K562 (cell line): Measurements from ENCODE around the gene SEPTIN1. TPM values are rescaled to one million over a fixed set of nuclear protein-coding genes. Genes with fewer than 3 reads are reported as not detected.

Source experiments
- CCAR2 ChIP-seq: fragments of 200-400 bp; formaldehyde crosslinking; IDR thresholded peaks from 2 replicates; pipeline ENCODE4 v1.6.1; 2017; ENCODE audit warnings: mild to moderate bottlenecking, low read depth, low read length
- CREBBP ChIP-seq: IDR thresholded peaks from one replicate; pipeline ENCODE4 v1.6.1; 2012; ENCODE audit warnings: low read depth, mild to moderate bottlenecking, control low read depth, inconsistent platforms, low read length
- FOXA3 ChIP-seq, 2 experiments: fragments of 450-650 bp in 1 of 2; sonication (generic) in 1 of 2; formaldehyde crosslinking; IDR thresholded peaks in 1 of 2; conservative IDR thresholded peaks in 1 of 2; 2 replicates each; pipeline versions ENCODE4 v1.4.0 to v1.8.0; 2020 to 2022; ENCODE audit warnings: mild to moderate bottlenecking in 2 of 2, missing genetic modification reagents in 1 of 2
- FOXP4 ChIP-seq: sonication (generic); formaldehyde crosslinking; IDR thresholded peaks from 2 replicates; pipeline ENCODE4 v1.8.0; 2022; ENCODE audit warnings: mild to moderate bottlenecking, missing genetic modification reagents, borderline replicate concordance
- HOMEZ ChIP-seq: fragments of 250-450 bp; sonication (Bioruptor Pico); IDR thresholded peaks from 2 replicates; pipeline ENCODE4 v1.4.0; 2020; ENCODE audit warnings: mild to moderate bottlenecking, moderate library complexity
- HOXB6 ChIP-seq: fragments of 250-450 bp; sonication (Bioruptor Pico); IDR thresholded peaks from 2 replicates; pipeline ENCODE4 v1.5.1; 2022; ENCODE audit warnings: mild to moderate bottlenecking, borderline replicate concordance
- ILF3 ChIP-seq: fragments of 450-650 bp; IDR thresholded peaks from 2 replicates; pipeline ENCODE4 v1.6.1; 2018; ENCODE audit warnings: antibody characterized with exemption, mild to moderate bottlenecking, moderate library complexity, borderline replicate concordance
- L3MBTL2 ChIP-seq: fragments of 450-650 bp; IDR thresholded peaks from 2 replicates; pipeline ENCODE4 v1.6.1; 2016; ENCODE audit warnings: mild to moderate bottlenecking, moderate library complexity
- MAZ ChIP-seq, 2 experiments: fragments of 450-650 bp in 1 of 2; sonication (generic) in 1 of 2; formaldehyde crosslinking; IDR thresholded peaks in 1 of 2; conservative IDR thresholded peaks in 1 of 2; 2 replicates each; pipeline versions ENCODE4 v1.4.0 to v1.5.0; 2020; ENCODE audit warnings: mild to moderate bottlenecking in 1 of 2, missing genetic modification reagents in 1 of 2
- NFE2L1 ChIP-seq: fragments of 450-650 bp; IDR thresholded peaks from 2 replicates; pipeline ENCODE4 v1.6.1; 2016; ENCODE audit warnings: missing genetic modification characterization, low read depth, mild to moderate bottlenecking, missing compliant biosample characterization, moderate library complexity, borderline replicate concordance
- NR2C2 ChIP-seq, 2 experiments: fragments of 200-800 bp in 1 of 2; sonication (Bioruptor generic) in 1 of 2; sonication (generic) in 1 of 2; formaldehyde crosslinking in 1 of 2; IDR thresholded peaks; 2 replicates each; pipeline versions ENCODE4 v1.6.1 to v1.8.0; 2016 to 2022; ENCODE audit warnings: mild to moderate bottlenecking in 1 of 2, missing compliant biosample characterization in 1 of 2, missing genetic modification characterization in 1 of 2, missing genetic modification reagents in 1 of 2
- OTX1 ChIP-seq: fragments of 450-650 bp; formaldehyde crosslinking; IDR thresholded peaks from 2 replicates; pipeline ENCODE4 v1.4.0; 2022; ENCODE audit warnings: mild to moderate bottlenecking
- TCF3 ChIP-seq: sonication (generic); formaldehyde crosslinking; IDR thresholded peaks from 2 replicates; pipeline ENCODE4 v1.4.0; 2020; ENCODE audit warnings: mild to moderate bottlenecking, missing genetic modification reagents
- TCF7L2 ChIP-seq: fragments of 150-350 bp; IDR thresholded peaks from 2 replicates; pipeline ENCODE4 v1.6.1; 2016; ENCODE audit warnings: low read depth, mild to moderate bottlenecking, low read length, moderate library complexity
- THAP12 ChIP-seq: fragments of 250-450 bp; sonication (Bioruptor Pico); IDR thresholded peaks from 2 replicates; pipeline ENCODE4 v1.9.0; 2021; ENCODE audit warnings: mild to moderate bottlenecking, inconsistent platforms
- ZBTB5 ChIP-seq: fragments of 450-650 bp; IDR thresholded peaks from 2 replicates; pipeline ENCODE4 v1.6.1; 2017; ENCODE audit warnings: antibody characterized with exemption
- ZC3H8 ChIP-seq: fragments of 450-650 bp; IDR thresholded peaks from 2 replicates; pipeline ENCODE4 v1.6.1; 2017
- ZNF324 ChIP-seq: fragments of 250-450 bp; sonication (Bioruptor Pico); IDR thresholded peaks from 2 replicates; pipeline ENCODE4 v1.4.0; 2020; ENCODE audit warnings: mild to moderate bottlenecking
- ZNF507 ChIP-seq: conservative IDR thresholded peaks from 2 replicates; pipeline ENCODE4 v1.6.1; 2017; ENCODE audit warnings: missing genetic modification characterization, missing compliant biosample characterization
- ZNF57 ChIP-seq: fragments of 450-650 bp; formaldehyde crosslinking; IDR thresholded peaks from 2 replicates; pipeline ENCODE4 v1.4.0; 2020; ENCODE audit warnings: mild to moderate bottlenecking, moderate library complexity
- ZNF717 ChIP-seq: fragments of 250-450 bp; sonication (Bioruptor Pico); IDR thresholded peaks from 2 replicates; pipeline ENCODE4 v1.5.0; 2021
- polyA plus RNA-seq, 8 experiments: library from polyadenylated mRNA; depleted of rRNA in 4 of 8; stranded (reverse) in 5 of 8; unstranded in 3 of 8; fragments of >200 nt; fragmentation: Nextera tagmentation in 2 of 8; fragmentation: Illumina TruSeq in 1 of 8; extraction: Ambion mirVana in 2 of 8; extraction: Trizol in 1 of 8; gene quantifications; 2 replicates each; pipeline versions ENCODE4 v1.2.1 to v1.2.3, GENCODE V29; 2011 to 2014; ENCODE audit warnings: inconsistent platforms in 1 of 8, missing spikeins in 1 of 8
- total RNA-seq, 7 experiments: library from RNA; depleted of rRNA in 6 of 7; stranded (reverse); fragments of >200 nt in 6 of 7; fragmentation: Illumina TruSeq in 2 of 7; extraction: Trizol in 2 of 7; gene quantifications; 2 replicates each; pipeline versions ENCODE4 v1.2.1 to v1.2.3, GENCODE V29; 2011 to 2021; ENCODE audit warnings: low replicate concordance in 1 of 7

SEPTIN1 gene
- total and polyA plus RNA-seq, 9 of the 15 experiments (the other 6 are each of a cell fraction or from before 2014, with no cell fraction given) = 0.23 to 5.6 (median 1.7) TPM; not detected in 1

GRCh38 chr16:30430428-30430970 is 48.1 kb upstream of the SEPTIN1 start (continued):
- TF ChIP-seq ZBTB5 (no peak), ZNF324 (CRISPR knock-in tag) (0 out of 2 replicates have a peak, but pooled peaks have one; percentile 7), CREBBP (no peak), ZNF717 (CRISPR knock-in tag) (no peak), NFE2L1 (tag) (no peak), L3MBTL2 (peak; percentile 98), CCAR2 (no peak), FOXA3 (CRISPR knock-in tag; conservative IDR thresholded peaks at IDR 0.05 in 1 of 2, IDR thresholded peaks at IDR 0.05 in 1 of 2) (no peak), TCF7L2 (no peak), NR2C2 (CRISPR knock-in tag; IDR thresholded peaks at IDR 0.05) (no peak; the same call in 1 of the 2 replicates), NR2C2 (tag; IDR thresholded peaks at IDR 0.05) (peak; percentile 73), ZC3H8 (no peak), ILF3 (no peak), FOXP4 (peak; percentile 6; the same call in 1 of the 2 replicates), MAZ (CRISPR knock-in tag; conservative IDR thresholded peaks at IDR 0.05 in 1 of 2, IDR thresholded peaks at IDR 0.05 in 1 of 2) (peak; percentile 25 to 45; a peak in 2 of 4 replicates), THAP12 (CRISPR knock-in tag) (0 out of 2 replicates have a peak, but pooled peaks have one; percentile 28), OTX1 (CRISPR knock-in tag) (no peak), ZNF57 (no peak), ZNF507 (no peak), HOMEZ (no peak), HOXB6 (no peak), TCF3 (CRISPR knock-in tag) (no peak)
